KMS-11 (cell line): ENCODE results near the gene ADAMTSL2.

Experiments used
- H2AFZ ChIP-seq: fragments of 200-600 bp; sonication (generic); 2 replicates; pipeline ENCODE4 v1.6.1; 2016; ENCODE audit warnings: antibody characterized with exemption, mixed run types, low read depth
- H3K27ac ChIP-seq: fragments of 200-600 bp; sonication (generic); 2 replicates; pipeline ENCODE4 v1.6.1; 2016; ENCODE audit warnings: mild to moderate bottlenecking, mixed run types
- H3K27me3 ChIP-seq: fragments of 200-600 bp; sonication (generic); 2 replicates; pipeline ENCODE4 v1.6.1; 2017; ENCODE audit warnings: mild to moderate bottlenecking, low read depth, mixed run types, moderate library complexity; ENCODE audit not compliant: insufficient read depth
- H3K36me3 ChIP-seq: fragments of 200-600 bp; sonication (generic); 2 replicates; pipeline ENCODE4 v1.6.1; 2017; ENCODE audit warnings: mild to moderate bottlenecking, mixed run types; ENCODE audit not compliant: insufficient read depth
- H3K4me1 ChIP-seq: fragments of 200-600 bp; sonication (generic); 2 replicates; pipeline ENCODE4 v1.6.1; 2016; ENCODE audit warnings: mild to moderate bottlenecking, low read depth, mixed run types; ENCODE audit not compliant: poor library complexity, severe bottlenecking
- H3K4me2 ChIP-seq: fragments of 200-600 bp; sonication (generic); 2 replicates; pipeline ENCODE4 v1.7.0; 2016; ENCODE audit warnings: mild to moderate bottlenecking, mixed run types
- H3K4me3 ChIP-seq: fragments of 200-600 bp; sonication (generic); IDR thresholded peaks from 2 replicates; pipeline ENCODE4 v1.6.1; 2017; ENCODE audit warnings: low read depth, low read length, mixed read lengths; ENCODE audit not compliant: insufficient read depth
- H3K79me2 ChIP-seq: fragments of 200-600 bp; sonication (generic); 2 replicates; pipeline ENCODE4 v1.6.1; 2016; ENCODE audit warnings: low read depth, mixed run types; ENCODE audit not compliant: insufficient read depth
- H3K9ac ChIP-seq: fragments of 200-600 bp; sonication (generic); 2 replicates; pipeline ENCODE4 v1.6.1; 2016; ENCODE audit warnings: mild to moderate bottlenecking, mixed run types
- H4K20me1 ChIP-seq: fragments of 200-600 bp; sonication (generic); 2 replicates; pipeline ENCODE4 v1.6.1; 2016; ENCODE audit warnings: mild to moderate bottlenecking, mixed run types; ENCODE audit not compliant: insufficient read depth
- TF ChIP-seq, protein P1 (sequence below): fragments of 200-600 bp; sonication (generic); conservative IDR thresholded peaks from 2 replicates; pipeline ENCODE4 v1.6.1; 2017; ENCODE audit warnings: low read depth, mild to moderate bottlenecking, antibody characterized with exemption, low read length, moderate library complexity, mixed read lengths

The ADAMTSL2 gene

DNA sequence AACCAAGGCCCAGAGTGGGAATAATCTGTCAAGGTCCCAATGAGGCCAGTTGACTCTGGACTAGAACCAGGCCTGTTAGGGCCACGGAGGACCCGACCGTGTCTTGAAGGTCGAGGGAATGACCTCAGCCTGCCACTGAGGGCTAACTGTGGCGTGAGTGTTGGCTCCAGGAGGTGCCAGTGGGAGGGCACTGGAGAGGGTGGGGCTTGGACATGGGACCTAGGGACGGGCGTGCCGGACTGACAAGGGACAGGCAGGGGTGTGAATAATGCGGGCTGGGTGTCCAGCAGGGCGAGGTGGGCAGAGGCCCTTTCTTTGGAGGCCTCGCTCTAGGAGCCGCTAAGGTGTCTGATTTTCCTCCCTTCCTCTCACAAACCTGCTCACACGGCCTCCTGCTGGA lies 7.5 kb downstream of the ADAMTSL2 start:
- TF ChIP-seq, protein P1, sequence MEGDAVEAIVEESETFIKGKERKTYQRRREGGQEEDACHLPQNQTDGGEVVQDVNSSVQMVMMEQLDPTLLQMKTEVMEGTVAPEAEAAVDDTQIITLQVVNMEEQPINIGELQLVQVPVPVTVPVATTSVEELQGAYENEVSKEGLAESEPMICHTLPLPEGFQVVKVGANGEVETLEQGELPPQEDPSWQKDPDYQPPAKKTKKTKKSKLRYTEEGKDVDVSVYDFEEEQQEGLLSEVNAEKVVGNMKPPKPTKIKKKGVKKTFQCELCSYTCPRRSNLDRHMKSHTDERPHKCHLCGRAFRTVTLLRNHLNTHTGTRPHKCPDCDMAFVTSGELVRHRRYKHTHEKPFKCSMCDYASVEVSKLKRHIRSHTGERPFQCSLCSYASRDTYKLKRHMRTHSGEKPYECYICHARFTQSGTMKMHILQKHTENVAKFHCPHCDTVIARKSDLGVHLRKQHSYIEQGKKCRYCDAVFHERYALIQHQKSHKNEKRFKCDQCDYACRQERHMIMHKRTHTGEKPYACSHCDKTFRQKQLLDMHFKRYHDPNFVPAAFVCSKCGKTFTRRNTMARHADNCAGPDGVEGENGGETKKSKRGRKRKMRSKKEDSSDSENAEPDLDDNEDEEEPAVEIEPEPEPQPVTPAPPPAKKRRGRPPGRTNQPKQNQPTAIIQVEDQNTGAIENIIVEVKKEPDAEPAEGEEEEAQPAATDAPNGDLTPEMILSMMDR: no peak
- Histone ChIP-seq H4K20me1 (no peaks in the 10 kb centered on the region), H3K79me2 (no peaks in the 10 kb centered on the region), H3K9ac (no peak overlapping the region), H3K27ac (no peak overlapping the region), H3K27me3 (peaks cover 92% of the 10 kb centered on the region), H3K4me1 (no peaks in the 10 kb centered on the region), H3K4me3 (no peak overlapping the region), H3K4me2 (no peak overlapping the region), H3K36me3 (no peaks in the 10 kb centered on the region), H2AFZ (no peak overlapping the region)

DNA sequence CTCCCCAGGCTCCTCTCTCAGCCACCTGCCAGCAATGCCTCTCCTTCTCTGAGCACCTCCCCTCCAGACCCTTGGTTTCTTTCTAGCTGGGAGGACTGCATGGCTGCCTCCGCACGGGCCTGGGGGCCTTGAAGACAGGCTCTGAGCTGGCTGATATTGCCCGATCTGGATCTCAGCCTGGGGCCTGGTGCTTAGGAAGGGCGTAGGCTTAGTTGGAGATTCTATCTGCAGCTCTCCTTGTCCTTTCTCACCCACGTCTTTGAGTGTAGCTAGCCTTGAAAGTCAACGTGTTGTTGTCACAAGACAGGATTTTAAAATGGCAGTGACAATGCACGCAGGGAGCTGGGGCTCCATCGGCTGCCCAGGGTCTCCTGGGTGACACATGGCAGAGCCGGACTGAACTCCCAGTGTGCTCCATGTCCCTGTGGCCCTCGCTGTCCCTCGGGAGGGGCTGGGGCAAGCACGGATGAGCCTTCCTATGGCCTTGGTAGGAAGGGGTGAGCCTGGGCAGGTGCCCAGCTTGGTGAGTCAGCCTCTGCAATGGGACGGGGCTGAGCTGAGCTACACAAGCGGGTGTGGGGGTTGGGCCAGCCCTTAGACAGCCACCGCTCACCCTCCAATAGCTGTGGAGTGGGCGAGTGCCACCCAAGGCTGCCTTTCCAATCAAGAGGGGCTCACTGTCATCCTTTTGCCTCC lies 9.4 kb downstream of the ADAMTSL2 start:
- Histone ChIP-seq H3K27me3 (peaks cover 79% of the 10 kb centered on the region), H3K36me3 (no peaks in the 10 kb centered on the region), H3K4me1 (no peaks in the 10 kb centered on the region), H3K4me2 (no peak overlapping the region), H3K79me2 (no peaks in the 10 kb centered on the region), H2AFZ (no peak overlapping the region), H3K27ac (no peak overlapping the region), H3K4me3 (no peak overlapping the region), H4K20me1 (no peaks in the 10 kb centered on the region), H3K9ac (no peak overlapping the region)
- TF ChIP-seq, protein P1: no peak

DNA sequence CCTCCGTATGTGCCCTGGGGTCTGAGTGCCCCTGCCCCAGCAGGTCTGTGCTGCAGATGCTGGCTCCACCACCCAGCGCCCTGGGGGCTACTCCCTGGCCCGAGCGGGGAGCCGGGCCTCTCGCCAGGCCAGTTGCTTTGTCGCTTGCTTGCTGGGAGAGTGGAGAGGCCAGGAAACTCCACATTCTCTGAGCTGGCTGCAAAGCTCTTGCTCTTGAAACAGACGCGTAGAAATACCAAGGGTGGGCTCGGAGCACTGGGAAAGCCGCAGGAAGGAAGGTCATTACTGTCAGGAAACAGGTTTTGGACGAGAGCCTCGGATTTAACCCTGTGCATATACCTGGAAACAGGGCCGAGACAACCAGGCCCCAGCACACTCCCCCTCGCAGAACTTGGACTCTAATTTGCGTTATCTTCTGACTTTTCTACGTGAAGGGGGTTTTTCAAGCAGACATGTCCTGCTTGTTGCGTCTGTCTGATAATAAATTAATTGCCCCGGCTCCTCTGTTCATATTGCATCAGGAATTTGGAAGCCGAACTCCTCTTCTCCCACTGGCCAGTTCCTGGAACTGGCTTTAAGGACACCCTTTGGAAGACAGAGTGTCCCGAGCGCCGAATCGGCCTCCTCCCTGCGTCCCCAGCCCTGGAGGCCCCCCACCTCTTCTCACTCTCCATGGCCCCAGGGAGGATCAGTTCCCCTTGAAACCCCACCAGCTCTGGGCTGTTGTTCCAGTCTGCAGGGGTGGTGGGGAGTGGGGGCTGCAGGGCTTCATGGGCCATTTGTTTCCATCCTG lies 11.2 kb downstream of the ADAMTSL2 start:
- Histone ChIP-seq H3K27me3 (peaks cover 63% of the 10 kb centered on the region), H3K79me2 (no peaks in the 10 kb centered on the region), H3K36me3 (no peaks in the 10 kb centered on the region), H2AFZ (no peak overlapping the region), H4K20me1 (no peaks in the 10 kb centered on the region), H3K27ac (no peak overlapping the region), H3K4me1 (no peaks in the 10 kb centered on the region), H3K4me3 (no peak overlapping the region), H3K9ac (no peak overlapping the region), H3K4me2 (no peak overlapping the region)
- TF ChIP-seq, protein P1: no peak

DNA sequence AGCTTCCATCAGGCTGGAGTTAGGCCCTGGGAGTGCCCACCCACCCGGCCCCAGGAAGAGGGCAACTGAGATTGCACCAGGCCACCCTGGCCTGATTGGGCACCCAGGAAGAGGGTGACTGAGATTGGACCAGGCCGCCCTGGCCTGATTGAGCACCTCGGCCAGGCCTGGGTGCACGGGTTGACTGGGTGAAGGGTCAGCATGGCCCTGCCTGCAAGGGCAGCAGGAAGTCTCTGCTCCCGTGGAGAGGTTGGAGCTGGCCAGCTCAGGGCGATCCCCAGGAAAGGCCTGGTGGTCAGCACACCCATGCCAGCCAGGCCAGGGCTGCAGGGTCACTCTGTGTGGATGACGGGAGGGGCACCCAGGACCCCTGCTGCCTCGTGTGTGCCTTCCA lies 11.8 kb downstream of the ADAMTSL2 start:
- H3K4me2 ChIP-seq: no peak overlapping the region
- peaks cover 62% of the 10 kb centered on the region for H3K27me3 ChIP-seq
- no peaks in the 10 kb centered on the region for H3K79me2 ChIP-seq

More for the DNA sequence above, 11.8 kb downstream of the ADAMTSL2 start:
- no peak overlapping the region for H2AFZ ChIP-seq
- TF ChIP-seq, protein P1: no peak
- H3K4me1 ChIP-seq: no peaks in the 10 kb centered on the region
- H3K36me3 ChIP-seq: no peaks in the 10 kb centered on the region
- no peak overlapping the region for H3K4me3 ChIP-seq
- H4K20me1 ChIP-seq: no peaks in the 10 kb centered on the region
- H3K27ac ChIP-seq: no peak overlapping the region
- H3K9ac ChIP-seq: no peak overlapping the region
